Measurements from ENCODE around the gene TTR. TPM values are rescaled to one million over a fixed set of nuclear protein-coding genes. Genes with fewer than 3 reads are reported as not detected.

TTR gene
- total RNA-seq, 3 donors from 2014 or later: not detected

DNA sequence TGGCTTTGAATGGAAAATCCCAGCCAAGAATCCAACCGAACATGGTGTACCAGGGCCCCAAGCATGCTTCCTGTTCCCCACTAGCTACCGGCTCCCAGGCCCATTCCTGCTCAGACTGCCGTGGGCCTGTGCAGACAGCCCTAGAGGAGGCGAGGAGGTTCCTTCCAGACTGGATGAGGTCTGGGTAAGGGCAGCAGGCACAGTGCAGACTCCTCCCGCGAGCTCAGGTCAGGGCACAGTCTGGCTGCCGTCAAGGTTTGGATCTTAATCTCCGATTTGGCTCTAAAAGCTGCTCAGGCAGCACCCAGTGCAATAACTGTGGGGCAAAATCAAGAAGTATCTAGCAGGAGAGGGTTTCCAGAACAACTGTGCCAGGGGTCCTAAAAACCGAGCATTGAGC is 19.3 kb upstream of the TTR start:
- H3K4me1 ChIP-seq: no peaks in the 10 kb centered on the region
- no peak for TF ChIP-seq POLR2A (IDR thresholded peaks at IDR 0.05)
- TF ChIP-seq, protein P1, sequence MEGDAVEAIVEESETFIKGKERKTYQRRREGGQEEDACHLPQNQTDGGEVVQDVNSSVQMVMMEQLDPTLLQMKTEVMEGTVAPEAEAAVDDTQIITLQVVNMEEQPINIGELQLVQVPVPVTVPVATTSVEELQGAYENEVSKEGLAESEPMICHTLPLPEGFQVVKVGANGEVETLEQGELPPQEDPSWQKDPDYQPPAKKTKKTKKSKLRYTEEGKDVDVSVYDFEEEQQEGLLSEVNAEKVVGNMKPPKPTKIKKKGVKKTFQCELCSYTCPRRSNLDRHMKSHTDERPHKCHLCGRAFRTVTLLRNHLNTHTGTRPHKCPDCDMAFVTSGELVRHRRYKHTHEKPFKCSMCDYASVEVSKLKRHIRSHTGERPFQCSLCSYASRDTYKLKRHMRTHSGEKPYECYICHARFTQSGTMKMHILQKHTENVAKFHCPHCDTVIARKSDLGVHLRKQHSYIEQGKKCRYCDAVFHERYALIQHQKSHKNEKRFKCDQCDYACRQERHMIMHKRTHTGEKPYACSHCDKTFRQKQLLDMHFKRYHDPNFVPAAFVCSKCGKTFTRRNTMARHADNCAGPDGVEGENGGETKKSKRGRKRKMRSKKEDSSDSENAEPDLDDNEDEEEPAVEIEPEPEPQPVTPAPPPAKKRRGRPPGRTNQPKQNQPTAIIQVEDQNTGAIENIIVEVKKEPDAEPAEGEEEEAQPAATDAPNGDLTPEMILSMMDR (IDR thresholded peaks at IDR 0.05): no peak
- no peak for TF ChIP-seq POLR2AphosphoS5 (IDR thresholded peaks at IDR 0.05)
- no peak for DNase-seq (ENCODE audit: low spot score in 2 of 2)
- no peaks in the 10 kb centered on the region for H3K9me3 ChIP-seq
- no peak overlapping the region for H3K27ac ChIP-seq
- no peaks in the 10 kb centered on the region for H3K27me3 ChIP-seq
- no peak overlapping the region for H3K4me3 ChIP-seq
- no peaks in the 10 kb centered on the region for H3K36me3 ChIP-seq
- intact Hi-C loops (cut with DNase I; ENCODE audit: low total_unique reads): no loop called here

DNA sequence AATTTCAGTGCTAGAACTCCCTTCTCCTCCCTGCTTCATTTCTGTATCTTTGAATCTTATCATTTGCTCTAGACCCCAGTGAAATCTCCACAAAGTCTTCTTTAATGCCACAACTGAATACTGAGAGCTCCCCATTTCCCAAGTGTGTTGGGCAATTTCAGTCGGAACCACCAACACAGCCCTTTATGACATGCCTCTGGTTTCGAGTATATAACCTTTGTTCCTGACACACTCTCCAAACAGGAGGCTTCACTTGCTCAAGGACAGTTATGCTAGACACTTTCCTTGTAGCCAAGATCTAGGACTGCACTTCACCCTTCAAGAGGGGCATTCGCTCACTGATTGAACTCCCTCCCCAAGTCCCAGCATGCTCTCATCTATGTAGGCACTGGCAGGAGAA is 18.6 kb upstream of the TTR start:
- Histone ChIP-seq H3K27ac (no peak overlapping the region), H3K36me3 (no peaks in the 10 kb centered on the region), H3K4me1 (no peaks in the 10 kb centered on the region), H3K4me3 (no peak overlapping the region), H3K9me3 (no peaks in the 10 kb centered on the region), H3K27me3 (no peaks in the 10 kb centered on the region)
- TF ChIP-seq POLR2A (IDR thresholded peaks at IDR 0.05) (no peak), POLR2AphosphoS5 (IDR thresholded peaks at IDR 0.05) (no peak)
- TF ChIP-seq, protein P1 (IDR thresholded peaks at IDR 0.05): no peak
- intact Hi-C loops (cut with DNase I; ENCODE audit: low total_unique reads): no loop called here
- DNase-seq (ENCODE audit: low spot score in 2 of 2): no peak

DNA sequence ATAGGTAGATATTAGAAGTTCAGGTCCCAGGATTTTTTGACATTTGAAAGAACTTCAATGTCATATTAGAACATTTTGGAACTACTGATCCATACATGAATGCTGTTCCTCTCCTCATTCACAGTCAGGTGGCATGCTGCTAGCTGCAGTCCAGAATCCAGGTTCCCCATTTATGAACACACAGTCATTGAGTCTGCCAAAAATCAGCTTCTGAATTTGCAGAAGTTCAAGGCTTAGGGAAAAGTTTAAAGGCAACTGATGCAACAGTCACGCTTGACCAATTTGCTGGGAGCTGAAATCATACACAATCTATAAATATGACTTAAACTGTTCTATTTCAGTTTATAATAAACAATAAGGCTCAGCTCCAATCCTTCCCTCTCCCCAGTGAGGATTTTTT is 17.3 kb upstream of the TTR start:
- TF ChIP-seq POLR2A (IDR thresholded peaks at IDR 0.05): no peak
- TF ChIP-seq, protein P1 (IDR thresholded peaks at IDR 0.05): no peak
- TF ChIP-seq POLR2AphosphoS5 (IDR thresholded peaks at IDR 0.05): no peak
- intact Hi-C loops (cut with DNase I; ENCODE audit: low total_unique reads): no loop called here
- Histone ChIP-seq H3K9me3 (no peaks in the 10 kb centered on the region), H3K36me3 (no peaks in the 10 kb centered on the region), H3K27me3 (no peaks in the 10 kb centered on the region), H3K4me3 (no peak overlapping the region), H3K4me1 (no peaks in the 10 kb centered on the region), H3K27ac (no peak overlapping the region)
- no peak for DNase-seq (ENCODE audit: low spot score in 2 of 2)

DNA sequence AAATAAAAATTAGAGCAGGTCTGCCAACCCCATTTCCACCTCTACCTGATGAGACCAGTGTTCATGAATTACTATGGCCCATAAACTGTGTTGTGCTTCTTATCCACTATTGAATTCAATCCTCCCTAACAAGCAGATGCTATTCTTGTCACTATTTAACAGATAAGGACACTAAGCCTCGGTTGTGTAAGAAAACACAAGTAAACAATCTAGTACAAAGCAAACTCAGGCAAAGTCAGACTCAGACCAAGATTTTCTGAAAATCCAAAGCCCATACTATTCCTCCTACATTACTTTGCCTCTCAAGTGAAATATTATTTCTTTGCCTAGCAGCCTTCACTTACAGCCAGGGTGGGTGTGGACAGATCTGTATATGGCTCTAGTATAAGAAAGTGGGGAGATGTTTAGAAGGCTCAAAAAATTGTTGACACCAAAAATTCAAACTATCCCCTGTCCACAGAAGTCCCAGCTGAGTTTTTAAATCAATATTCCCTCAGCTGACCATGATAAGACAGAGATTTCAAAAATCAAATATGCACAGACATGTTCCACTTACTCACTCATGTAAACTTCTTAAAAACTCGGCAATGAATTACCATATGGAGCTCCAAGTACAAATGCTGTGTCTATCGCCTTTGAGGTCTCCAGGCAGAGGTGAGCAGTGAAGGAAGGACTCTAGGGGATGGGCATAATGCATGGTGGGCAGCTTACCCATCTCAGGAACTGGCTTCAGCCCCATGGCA is 16.0 kb upstream of the TTR start:
- no peak overlapping the region for H3K27ac ChIP-seq
- DNase-seq (ENCODE audit: low spot score in 2 of 2): no peak
- H3K4me1 ChIP-seq: no peaks in the 10 kb centered on the region
- no peaks in the 10 kb centered on the region for H3K27me3 ChIP-seq
- H3K4me3 ChIP-seq: no peak overlapping the region
- H3K9me3 ChIP-seq: no peaks in the 10 kb centered on the region
- H3K36me3 ChIP-seq: no peaks in the 10 kb centered on the region
- TF ChIP-seq POLR2AphosphoS5 (IDR thresholded peaks at IDR 0.05): no peak
- no peak for TF ChIP-seq POLR2A (IDR thresholded peaks at IDR 0.05)
- TF ChIP-seq, protein P1 (IDR thresholded peaks at IDR 0.05): no peak
- intact Hi-C loops (cut with DNase I; ENCODE audit: low total_unique reads): no loop called here

DNA sequence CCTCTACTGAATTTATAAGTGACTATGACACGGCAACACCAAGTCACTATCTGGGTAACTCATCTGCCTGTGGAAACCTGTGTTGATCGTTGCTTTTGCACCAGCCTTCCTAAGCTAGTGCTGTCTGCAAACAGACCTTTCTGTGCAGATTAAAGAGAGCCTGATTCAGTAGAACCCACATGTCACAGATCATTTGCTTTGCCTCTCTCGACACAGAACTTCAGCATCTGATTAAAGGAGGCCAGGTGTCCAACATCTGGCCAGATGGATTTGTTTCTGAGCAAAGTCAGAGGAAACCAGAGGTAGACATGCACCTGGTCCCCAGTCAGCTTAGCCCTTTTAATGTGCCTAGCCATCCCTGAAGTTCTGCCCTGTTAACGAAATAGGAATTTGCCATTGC is 15.0 kb upstream of the TTR start:
- H3K4me3 ChIP-seq: no peak overlapping the region
- no peaks in the 10 kb centered on the region for H3K27me3 ChIP-seq
- TF ChIP-seq, protein P1 (IDR thresholded peaks at IDR 0.05): no peak
- TF ChIP-seq POLR2A (IDR thresholded peaks at IDR 0.05) (no peak), POLR2AphosphoS5 (IDR thresholded peaks at IDR 0.05) (no peak)
- H3K27ac ChIP-seq: no peak overlapping the region
- no peaks in the 10 kb centered on the region for H3K9me3 ChIP-seq
- no peaks in the 10 kb centered on the region for H3K4me1 ChIP-seq
- intact Hi-C loops (cut with DNase I; ENCODE audit: low total_unique reads): no loop called here
- no peak for DNase-seq (ENCODE audit: low spot score in 2 of 2)
- no peaks in the 10 kb centered on the region for H3K36me3 ChIP-seq
